SHP77 (cell line): ENCODE measurements around the gene LDLRAP1.
"Not testable (repeated sequence)": the region's sequence is repeated elsewhere in the genome, so short reads cannot be mapped to it uniquely, and the experiment has no call there.

Source experiments
- DNase-seq, 2 experiments: peaks; one replicate each; lab custom pipeline; 2025; lab: John Stamatoyannopoulos, UW

The LDLRAP1 gene

GRCh38 chr1:25577134-25577920 lies 33.9 kb downstream of the LDLRAP1 start:
- DNase-seq, result no peak

DNA sequence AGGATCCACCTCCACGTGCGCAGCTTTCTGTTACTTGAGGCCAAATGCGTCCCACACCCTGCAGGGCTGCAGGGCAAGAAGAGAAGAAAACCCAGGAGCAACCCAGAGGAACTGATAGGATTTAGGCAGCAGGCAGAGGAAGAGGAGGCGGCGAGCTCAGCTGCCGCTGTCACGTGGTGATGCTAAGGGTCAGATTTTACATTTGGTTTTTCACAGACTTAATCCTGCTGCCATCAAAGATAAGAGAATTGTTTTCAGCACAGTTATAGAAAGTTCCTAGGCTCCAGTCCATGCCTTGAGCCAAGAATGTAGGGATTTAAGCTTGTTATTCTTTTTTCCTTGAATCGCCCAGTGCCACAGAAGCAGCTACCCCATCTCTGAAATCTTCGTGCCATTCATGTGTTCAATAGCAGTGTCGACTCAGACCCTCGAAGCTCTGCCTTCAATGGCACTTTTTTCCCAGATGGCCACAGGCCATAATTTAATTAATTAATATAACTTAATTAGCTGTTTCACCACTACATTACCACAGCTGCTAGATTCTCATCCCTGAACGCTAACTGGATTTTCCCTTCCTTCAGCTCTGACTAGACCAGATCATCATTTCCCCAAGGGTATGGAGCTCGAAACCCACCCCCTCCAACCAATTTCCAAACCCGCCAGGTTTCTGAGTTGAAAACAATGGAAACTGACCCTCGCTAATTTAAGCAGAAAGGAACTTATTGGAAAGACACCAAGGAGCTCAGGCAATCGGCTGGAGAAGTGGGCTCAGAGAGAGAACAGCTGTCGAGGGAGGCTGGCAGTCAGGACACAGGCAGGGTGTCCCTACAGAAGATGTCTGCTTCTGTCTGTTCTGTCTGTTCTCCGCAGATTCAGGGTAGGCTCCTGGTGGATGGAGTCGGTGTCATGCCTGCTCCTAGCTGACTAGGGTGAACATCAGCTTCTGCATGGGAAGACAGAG lies 36.2 kb downstream of the LDLRAP1 start:
- no peak for DNase-seq

DNA sequence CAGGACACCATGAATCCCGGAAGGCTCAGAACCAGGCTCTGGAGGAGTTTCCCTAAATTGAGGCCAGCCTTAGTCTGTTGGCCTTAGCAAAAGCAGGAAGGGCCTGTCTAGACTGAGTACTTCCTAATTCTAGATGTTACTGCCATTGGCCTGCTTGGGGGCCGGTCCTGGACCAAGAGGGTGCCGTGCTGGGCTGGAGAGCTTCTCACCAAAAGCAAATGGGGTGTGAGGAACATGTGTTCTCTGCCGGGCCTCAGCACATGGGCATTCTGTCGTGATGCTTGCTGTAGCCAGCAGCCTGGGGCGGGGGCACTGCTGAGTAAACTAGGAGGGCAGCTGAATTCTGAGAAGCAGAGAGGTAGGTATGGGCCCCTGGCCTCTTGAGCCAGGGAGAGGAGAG lies 37.5 kb downstream of the LDLRAP1 start:
- no peak for DNase-seq

GRCh38 chr1:25581764-25582163 lies 38.4 kb downstream of the LDLRAP1 start:
- DNase-seq, result no peak

GRCh38 chr1:25583519-25584370 lies 40.3 kb downstream of the LDLRAP1 start:
- DNase-seq, result no peak

GRCh38 chr1:25586181-25586588 lies 42.8 kb downstream of the LDLRAP1 start:
- DNase-seq, result no peak

GRCh38 chr1:25587290-25587689 lies 43.9 kb downstream of the LDLRAP1 start:
- DNase-seq, result no peak

- not testable (repeated sequence) for DNase-seq
Measured at GRCh38 chr1:25588224-25588623, 44.8 kb downstream of the LDLRAP1 start.

- not testable (repeated sequence) for DNase-seq
Measured at GRCh38 chr1:25588786-25589185, 45.4 kb downstream of the LDLRAP1 start.

DNA sequence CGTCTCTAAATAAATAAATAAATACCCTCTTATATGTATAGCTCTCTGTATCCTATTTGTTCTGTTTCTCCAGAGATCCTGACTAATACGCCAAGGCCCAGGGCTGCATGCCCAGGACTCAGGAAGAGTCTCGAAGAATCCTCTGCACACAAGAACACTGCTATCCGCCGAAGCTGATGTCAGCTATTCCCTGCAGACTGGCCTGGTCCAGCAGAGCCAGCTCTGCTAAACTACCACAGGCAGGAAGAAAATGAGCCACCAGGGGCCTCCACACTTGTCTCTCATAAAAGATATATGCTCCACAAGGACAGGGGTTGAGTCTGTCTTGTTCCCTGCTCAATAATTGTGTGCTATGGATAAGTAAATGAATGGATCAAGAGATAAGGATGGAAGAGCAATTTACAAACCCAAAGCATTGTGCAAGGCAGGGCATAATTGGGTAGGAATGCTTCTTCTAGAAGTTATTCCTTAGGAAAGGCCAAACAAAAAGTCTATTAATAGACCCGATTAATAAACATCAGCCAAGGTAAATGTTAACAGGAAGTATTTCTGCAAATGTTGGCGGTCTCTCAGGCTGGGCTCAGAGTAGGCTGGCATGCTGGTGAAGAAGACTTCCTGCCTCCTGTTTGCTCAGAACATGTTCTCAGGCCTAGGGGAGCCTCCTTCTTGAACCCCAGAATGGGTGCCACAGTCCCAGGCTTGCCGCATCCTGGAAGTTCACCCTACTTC lies 46.9 kb downstream of the LDLRAP1 start:
- no peak for DNase-seq

GRCh38 chr1:25593861-25594260 lies 50.5 kb downstream of the LDLRAP1 start:
- DNase-seq, result no peak

GRCh38 chr1:25594971-25595370 lies 51.6 kb downstream of the LDLRAP1 start:
- DNase-seq, result no peak

DNA sequence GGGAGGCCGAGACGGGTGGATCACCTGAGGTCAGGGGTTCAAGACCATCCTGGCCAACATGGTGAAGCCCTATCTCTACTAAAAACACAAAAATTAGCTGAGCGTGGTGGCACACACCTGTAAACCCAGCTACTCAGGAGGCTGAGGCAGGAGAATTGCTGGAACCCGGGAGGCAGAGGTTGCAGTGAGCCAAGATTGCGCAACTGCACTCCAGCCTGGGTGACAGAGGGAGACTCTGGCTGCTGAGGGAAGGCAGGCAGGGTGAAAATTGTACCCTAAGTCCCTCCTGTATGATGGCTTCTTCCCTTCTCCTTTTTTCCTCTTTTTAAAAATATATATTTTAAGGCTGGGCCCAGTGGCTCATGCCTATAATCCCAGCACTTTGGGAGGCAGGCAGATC lies 53.2 kb downstream of the LDLRAP1 start:
- not testable (repeated sequence) for DNase-seq

DNA sequence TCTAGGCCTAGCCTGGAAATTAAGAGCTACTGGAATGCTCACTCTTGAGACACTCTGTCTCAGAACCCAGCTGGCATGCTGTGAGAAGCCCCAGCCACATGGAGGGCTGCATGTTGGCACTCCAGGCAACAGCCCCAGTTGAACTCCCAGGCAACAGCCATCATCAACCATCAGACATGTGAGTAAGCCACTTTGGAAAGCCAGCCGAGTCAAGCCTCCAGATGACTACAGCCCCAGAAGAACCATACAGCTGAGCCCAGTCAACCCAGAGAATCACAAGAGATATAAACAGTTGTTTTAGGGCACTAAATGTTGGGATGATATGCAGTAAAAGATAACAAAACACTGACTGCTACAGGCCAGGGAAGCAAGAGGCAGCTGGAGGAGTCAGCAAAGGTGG lies 55.5 kb downstream of the LDLRAP1 start:
- no peak for DNase-seq

- no peak for DNase-seq
Measured at GRCh38 chr1:25599969-25600610, 56.7 kb downstream of the LDLRAP1 start.

GRCh38 chr1:25600971-25601699 lies 57.7 kb downstream of the LDLRAP1 start:
- DNase-seq, result peak; percentile 57 to 63

DNA sequence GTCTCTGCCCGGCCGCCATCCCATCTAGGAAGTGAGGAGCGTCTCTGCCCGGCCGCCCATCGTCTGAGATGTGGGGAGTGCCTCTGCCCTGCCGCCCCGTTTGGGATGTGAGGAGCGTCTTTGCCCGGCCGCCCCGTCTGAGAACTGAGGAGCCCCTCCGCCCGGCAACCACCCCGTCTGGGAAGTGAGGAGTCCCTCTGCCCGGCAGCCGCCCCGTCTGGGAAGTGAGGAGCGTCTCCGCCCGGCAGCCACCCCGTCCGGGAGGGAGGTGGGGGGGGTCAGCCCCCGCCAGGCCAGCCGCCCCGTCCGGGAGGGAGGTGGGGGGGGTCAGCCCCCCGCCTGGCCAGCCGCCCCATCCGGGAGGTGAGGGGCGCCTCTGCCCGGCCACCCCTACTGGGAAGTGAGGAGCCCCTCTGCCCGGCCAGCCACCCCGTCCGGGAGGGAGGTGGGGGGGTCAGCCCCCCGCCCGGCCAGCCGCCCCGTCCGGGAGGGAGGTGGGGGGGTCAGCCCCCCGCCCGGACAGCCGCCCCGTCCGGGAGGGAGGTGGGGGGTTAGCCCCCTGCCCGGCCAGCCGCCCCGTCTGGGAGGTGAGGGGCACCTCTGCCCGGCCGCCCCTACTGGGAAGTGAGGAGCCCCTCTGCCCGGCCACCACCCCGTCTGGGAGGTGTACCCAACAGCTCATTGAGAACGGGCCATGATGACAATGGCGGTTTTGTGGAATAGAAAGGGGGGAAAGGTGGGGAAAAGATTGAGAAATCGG lies 60.6 kb downstream of the LDLRAP1 start:
- not testable (repeated sequence) for DNase-seq

- no peak for DNase-seq
Measured at GRCh38 chr1:25607123-25607522, 63.7 kb downstream of the LDLRAP1 start.

DNA sequence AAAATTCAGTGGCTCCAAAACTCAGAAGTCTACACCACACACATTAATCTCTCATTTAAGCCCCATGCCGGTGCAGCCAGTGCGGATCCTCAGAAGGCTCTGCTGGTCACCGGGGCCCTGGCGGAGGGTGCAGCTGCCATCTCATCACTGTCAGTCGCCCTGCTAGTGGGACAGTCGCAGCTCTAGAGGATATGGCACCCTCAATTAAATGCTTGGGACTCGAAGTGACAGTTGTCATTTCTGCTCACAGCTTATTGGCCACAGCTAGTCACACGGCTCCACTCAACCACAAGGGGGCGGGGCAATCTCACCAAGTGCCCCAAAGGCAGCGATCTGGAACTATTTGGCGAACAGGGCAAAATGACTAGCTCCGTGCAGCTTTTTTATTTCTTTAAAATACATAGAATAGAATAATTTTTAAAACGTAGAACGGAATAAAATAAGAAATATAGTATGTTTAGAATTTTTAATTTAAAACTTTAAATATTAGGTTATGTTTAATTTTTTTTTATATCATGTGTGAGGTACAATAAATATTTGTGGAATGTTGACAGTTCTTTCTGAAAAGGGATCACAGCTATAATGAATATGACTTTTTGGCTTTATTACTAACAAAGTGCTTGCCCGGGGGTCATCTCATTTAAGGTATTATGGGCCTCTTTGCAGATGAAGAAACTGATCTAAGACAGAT lies 65.2 kb downstream of the LDLRAP1 start:
- DNase-seq, result peak; percentile 93 to 95
